ENCODE data around the gene CACNA1A.
"Not testable (repeated sequence)": the region's sequence is repeated elsewhere in the genome, so short reads cannot be mapped to it uniquely, and the experiment has no call there.

Gene CACNA1A

GRCh38 chr19:13214036-13214730, 292.1 kb downstream of the CACNA1A start:
- Mint-ChIP-seq H3K4me3 (no peak overlapping the region), H3K36me3 (no peaks in the 10 kb centered on the region), H3K9me3 (no peaks in the 10 kb centered on the region), H3K27me3 (no peaks in the 10 kb centered on the region), H3K27ac (no peak overlapping the region), H3K4me1 (peaks cover 54% of the 10 kb centered on the region)
- ATAC-seq, result no peak

- Mint-ChIP-seq H3K27ac (no peak overlapping the region), H3K36me3 (no peaks in the 10 kb centered on the region), H3K4me3 (no peak overlapping the region), H3K9me3 (no peaks in the 10 kb centered on the region), H3K4me1 (peaks cover 62% of the 10 kb centered on the region), H3K27me3 (no peaks in the 10 kb centered on the region)
- ATAC-seq, result no peak
Observed at GRCh38 chr19:13212759-13213330, 293.4 kb downstream of the CACNA1A start.

- ATAC-seq, result no peak
- Mint-ChIP-seq H3K27me3 (no peaks in the 10 kb centered on the region), H3K4me3 (no peak overlapping the region), H3K27ac (peak overlapping the region; percentile 96), H3K9me3 (no peaks in the 10 kb centered on the region), H3K4me1 (peaks cover 65% of the 10 kb centered on the region), H3K36me3 (no peaks in the 10 kb centered on the region)
Observed at GRCh38 chr19:13211426-13212308, 294.6 kb downstream of the CACNA1A start.

- Mint-ChIP-seq H3K27ac (peak overlapping the region; percentile 96), H3K4me3 (no peak overlapping the region), H3K9me3 (no peaks in the 10 kb centered on the region), H3K36me3 (no peaks in the 10 kb centered on the region), H3K27me3 (no peaks in the 10 kb centered on the region), H3K4me1 (peaks cover 61% of the 10 kb centered on the region)
- no peak for ATAC-seq
Observed at GRCh38 chr19:13210941-13211340, 295.3 kb downstream of the CACNA1A start.

- ATAC-seq, result no peak
- Mint-ChIP-seq H3K9me3 (no peaks in the 10 kb centered on the region), H3K4me1 (peaks cover 55% of the 10 kb centered on the region), H3K4me3 (peak overlapping the region; percentile 84), H3K27me3 (no peaks in the 10 kb centered on the region), H3K36me3 (no peaks in the 10 kb centered on the region), H3K27ac (peak overlapping the region; percentile 96)
Observed at GRCh38 chr19:13210339-13210775, 295.9 kb downstream of the CACNA1A start.

GRCh38 chr19:13209484-13210338, 296.6 kb downstream of the CACNA1A start:
- H3K9me3 Mint-ChIP-seq, result no peaks in the 10 kb centered on the region
- H3K36me3 Mint-ChIP-seq, result no peaks in the 10 kb centered on the region
- ATAC-seq, result peak; percentile 57
- peaks cover 54% of the 10 kb centered on the region for H3K4me1 Mint-ChIP-seq
- peak overlapping the region; percentile 84 for H3K4me3 Mint-ChIP-seq
- H3K27ac Mint-ChIP-seq, result peak overlapping the region; percentile 96
- no peaks in the 10 kb centered on the region for H3K27me3 Mint-ChIP-seq

GRCh38 chr19:13208672-13209483, 297.4 kb downstream of the CACNA1A start:
- H3K9me3 Mint-ChIP-seq, result no peaks in the 10 kb centered on the region
- peak; percentile 53 for ATAC-seq
- H3K27ac Mint-ChIP-seq, result peak overlapping the region; percentile 96
- H3K27me3 Mint-ChIP-seq, result no peaks in the 10 kb centered on the region
- peak overlapping the region; percentile 84 for H3K4me3 Mint-ChIP-seq
- H3K4me1 Mint-ChIP-seq, result peaks cover 54% of the 10 kb centered on the region
- H3K36me3 Mint-ChIP-seq, result no peaks in the 10 kb centered on the region

- no peaks in the 10 kb centered on the region for H3K9me3 Mint-ChIP-seq
- peaks cover 48% of the 10 kb centered on the region for H3K4me1 Mint-ChIP-seq
- H3K36me3 Mint-ChIP-seq, result no peaks in the 10 kb centered on the region
- ATAC-seq, result peak; percentile 71
- peak overlapping the region; percentile 84 for H3K4me3 Mint-ChIP-seq
- H3K27ac Mint-ChIP-seq, result peak overlapping the region; percentile 96
- no peaks in the 10 kb centered on the region for H3K27me3 Mint-ChIP-seq
Observed at GRCh38 chr19:13207846-13208671, 298.2 kb downstream of the CACNA1A start.

GRCh38 chr19:13207237-13207845, 298.9 kb downstream of the CACNA1A start:
- Mint-ChIP-seq H3K27ac (peak overlapping the region; percentile 96), H3K4me1 (peaks cover 42% of the 10 kb centered on the region), H3K9me3 (no peaks in the 10 kb centered on the region), H3K27me3 (no peaks in the 10 kb centered on the region), H3K36me3 (no peaks in the 10 kb centered on the region), H3K4me3 (peak overlapping the region; percentile 84)
- peak; percentile 48 for ATAC-seq

GRCh38 chr19:13206587-13206986, 299.7 kb downstream of the CACNA1A start:
- Mint-ChIP-seq H3K9me3 (no peaks in the 10 kb centered on the region), H3K36me3 (no peaks in the 10 kb centered on the region), H3K27me3 (no peaks in the 10 kb centered on the region), H3K4me1 (peaks cover 35% of the 10 kb centered on the region), H3K27ac (no peak overlapping the region), H3K4me3 (no peak overlapping the region)
- no peak for ATAC-seq

GRCh38 chr19:13202112-13202511, 304.2 kb downstream of the CACNA1A start:
- not testable (repeated sequence) for H3K36me3 Mint-ChIP-seq, H3K4me3 Mint-ChIP-seq, H3K4me1 Mint-ChIP-seq, H3K9me3 Mint-ChIP-seq, H3K27ac Mint-ChIP-seq, H3K27me3 Mint-ChIP-seq, ATAC-seq

- Mint-ChIP-seq H3K27me3 (no peaks in the 10 kb centered on the region), H3K4me1 (peaks cover 17% of the 10 kb centered on the region), H3K36me3 (no peaks in the 10 kb centered on the region), H3K27ac (peak overlapping the region; percentile 11), H3K4me3 (no peak overlapping the region), H3K9me3 (no peaks in the 10 kb centered on the region)
- ATAC-seq, result no peak
Observed at GRCh38 chr19:13198634-13199033, 307.6 kb downstream of the CACNA1A start.

- H3K27me3 Mint-ChIP-seq, result no peaks in the 10 kb centered on the region
- ATAC-seq, result peak; percentile 84
- peak overlapping the region; percentile 63 for H3K27ac Mint-ChIP-seq
- H3K36me3 Mint-ChIP-seq, result no peaks in the 10 kb centered on the region
- no peak overlapping the region for H3K4me3 Mint-ChIP-seq
- peaks cover 20% of the 10 kb centered on the region for H3K4me1 Mint-ChIP-seq
- no peaks in the 10 kb centered on the region for H3K9me3 Mint-ChIP-seq
Observed at GRCh38 chr19:13195678-13196077, 310.6 kb downstream of the CACNA1A start.

All from stimulated activated memory B cell treated with anti-CD40 and anti-IgM and Interleukin-4, amounts not matched to agents 10 μg/mL and 1 μg/mL and 100 μg/mL, for 72 hours (primary cell).